NCI-H226 (cell line): Measurements from ENCODE around the gene TMEM63C.

Experiments
- DNase-seq: peaks from one replicate; pipeline ENCODE4 v3.0.0-alpha.2; 2015

Gene TMEM63C

DNA sequence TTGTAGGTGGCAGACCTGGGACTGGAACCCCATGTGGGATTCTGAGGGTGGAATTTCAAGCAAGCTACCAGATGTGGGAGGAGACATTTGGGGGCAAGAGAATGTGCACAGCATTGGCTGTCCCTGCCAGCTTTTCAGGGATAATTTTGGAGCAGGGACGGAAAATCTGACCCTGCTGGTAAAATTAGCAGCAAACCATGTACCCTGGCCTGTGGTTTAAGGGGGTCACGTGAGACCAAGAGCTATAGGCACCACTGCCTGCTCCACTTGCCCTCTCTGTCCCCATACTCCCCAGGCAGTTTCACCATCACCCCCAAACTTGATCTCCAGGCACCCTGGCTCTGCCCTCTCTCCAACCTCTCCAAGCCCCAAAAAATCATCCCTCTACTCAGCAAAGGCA, 26.5 kb upstream of the TMEM63C start:
- no peak for DNase-seq

DNA sequence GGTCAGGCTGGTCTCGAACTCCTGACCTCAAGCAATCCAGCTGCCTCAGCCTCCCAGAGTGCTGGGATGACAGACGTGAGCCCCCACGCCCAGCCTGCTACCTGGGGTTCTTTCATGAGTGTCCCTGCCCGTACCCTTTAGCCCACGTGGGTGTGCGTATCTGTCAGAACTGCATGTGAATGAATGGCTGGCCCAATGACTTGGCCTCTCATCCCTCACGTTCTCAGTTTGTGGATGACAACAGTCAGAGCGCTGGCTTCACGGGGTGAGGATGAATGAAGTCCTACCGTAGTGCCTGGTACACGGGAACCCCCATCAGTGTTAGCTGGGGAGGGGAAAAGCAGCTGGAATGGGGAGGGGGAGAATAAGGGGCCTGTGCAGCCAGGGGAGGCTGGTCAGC, 23.9 kb upstream of the TMEM63C start:
- DNase-seq, result no peak

DNA sequence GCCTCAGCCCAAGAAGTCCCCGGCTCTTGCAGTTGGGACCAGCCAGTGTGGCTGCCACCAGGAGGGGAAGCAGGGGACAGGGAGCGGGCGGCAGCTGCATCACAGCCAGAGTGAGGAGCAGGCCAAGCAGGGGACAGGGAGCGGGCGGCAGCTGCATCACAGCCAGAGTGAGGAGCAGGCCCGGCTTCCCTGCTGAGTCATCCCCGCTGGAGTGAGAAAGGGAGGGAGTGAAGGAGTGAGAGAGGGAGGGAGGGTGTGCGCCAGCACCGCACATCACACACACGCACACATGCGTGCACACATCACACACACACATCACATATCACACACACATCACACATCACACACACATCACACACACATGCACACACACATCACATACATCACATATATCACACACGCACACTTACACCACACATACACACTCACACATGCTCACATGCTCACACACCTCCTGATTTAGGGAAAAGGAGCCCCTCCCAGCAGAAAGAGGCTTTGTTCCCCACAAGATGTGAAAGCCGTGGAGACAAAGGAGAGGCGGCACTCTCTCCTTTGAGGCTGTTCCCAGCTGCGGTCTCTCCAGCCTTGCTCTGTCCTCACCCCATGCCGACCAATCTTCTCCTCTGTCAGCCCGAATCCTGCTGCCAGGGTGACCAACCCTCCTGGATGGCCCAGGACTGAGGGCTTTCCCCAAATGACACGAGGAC, 23.3 kb upstream of the TMEM63C start:
- DNase-seq, result peak; percentile 38

DNA sequence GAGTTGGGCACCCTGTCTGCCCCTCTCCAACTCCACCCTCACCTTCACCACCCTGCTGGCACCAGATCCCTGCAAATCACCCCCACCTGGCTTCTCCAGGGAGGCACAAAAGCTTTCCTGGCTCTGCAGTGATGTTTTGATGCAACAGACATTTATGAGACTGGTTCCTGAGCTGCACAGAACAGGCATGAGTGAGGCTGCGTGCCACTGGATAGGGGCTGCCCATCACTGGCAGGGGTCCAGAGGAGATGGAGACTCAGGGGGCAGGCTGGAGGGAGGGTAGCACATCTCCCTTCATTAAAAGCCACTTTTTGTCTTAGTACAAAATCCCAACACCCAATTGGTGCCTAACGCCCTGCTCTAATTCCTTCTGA, 22.7 kb upstream of the TMEM63C start:
- DNase-seq, result no peak

DNA sequence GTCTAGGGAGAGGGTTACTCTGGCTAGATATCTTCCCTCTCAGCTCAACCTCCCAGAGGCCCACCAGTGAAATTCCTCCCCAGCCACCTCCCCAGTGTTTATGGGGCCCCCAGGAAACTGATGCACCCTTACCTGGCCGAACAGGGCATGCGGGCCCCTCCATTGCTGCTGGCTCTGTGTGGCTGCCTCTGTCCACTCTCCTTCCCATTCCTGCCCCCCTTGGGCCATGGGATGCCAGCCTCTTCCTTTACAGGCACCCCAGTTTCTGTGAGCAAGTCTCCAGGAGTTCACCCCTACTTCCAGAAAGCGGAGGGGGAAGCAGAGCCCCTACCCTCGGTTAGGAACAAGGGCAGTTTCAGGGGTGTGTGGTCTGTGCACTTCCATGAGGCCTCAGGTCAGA, 20.6 kb upstream of the TMEM63C start:
- DNase-seq, result no peak

DNA sequence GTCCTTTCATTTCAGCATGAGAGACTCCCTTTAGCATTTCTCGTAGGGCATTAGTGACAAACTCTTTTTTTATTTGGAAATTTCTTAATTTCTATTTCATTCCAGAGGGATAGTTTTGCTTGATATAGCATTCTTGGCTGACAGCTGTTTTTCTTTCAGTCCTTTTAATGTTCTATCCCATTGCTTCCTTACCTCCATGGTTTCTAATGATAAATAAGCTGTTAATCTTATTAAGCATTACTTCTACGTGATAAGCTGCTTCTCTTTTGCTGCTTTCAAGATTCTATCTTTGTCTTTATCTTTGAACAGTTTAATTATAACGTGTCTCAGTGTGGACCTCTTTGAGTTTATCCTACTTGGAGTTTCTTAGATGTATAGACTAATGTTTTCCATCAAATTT, 11.6 kb upstream of the TMEM63C start:
- DNase-seq, result no peak

DNA sequence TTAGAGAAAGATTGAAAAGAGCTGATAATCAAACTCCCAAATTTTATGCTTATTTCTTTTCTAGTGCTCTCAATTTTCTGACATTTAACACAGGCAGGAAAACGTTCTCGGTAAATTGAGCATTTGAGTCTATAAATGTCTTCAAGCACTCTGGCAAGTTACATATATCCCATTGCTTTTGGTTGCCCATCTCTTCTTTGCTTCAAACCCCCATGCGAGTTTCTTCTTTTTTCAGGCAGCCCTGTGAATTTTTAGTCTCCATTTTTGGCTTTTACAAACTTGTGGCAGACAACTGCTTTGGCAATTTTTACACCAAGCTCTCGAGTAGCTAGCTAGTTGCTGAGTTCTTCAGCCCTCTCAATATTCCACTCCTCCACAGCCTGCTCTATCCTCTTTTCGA, 8.7 kb upstream of the TMEM63C start:
- no peak for DNase-seq

DNA sequence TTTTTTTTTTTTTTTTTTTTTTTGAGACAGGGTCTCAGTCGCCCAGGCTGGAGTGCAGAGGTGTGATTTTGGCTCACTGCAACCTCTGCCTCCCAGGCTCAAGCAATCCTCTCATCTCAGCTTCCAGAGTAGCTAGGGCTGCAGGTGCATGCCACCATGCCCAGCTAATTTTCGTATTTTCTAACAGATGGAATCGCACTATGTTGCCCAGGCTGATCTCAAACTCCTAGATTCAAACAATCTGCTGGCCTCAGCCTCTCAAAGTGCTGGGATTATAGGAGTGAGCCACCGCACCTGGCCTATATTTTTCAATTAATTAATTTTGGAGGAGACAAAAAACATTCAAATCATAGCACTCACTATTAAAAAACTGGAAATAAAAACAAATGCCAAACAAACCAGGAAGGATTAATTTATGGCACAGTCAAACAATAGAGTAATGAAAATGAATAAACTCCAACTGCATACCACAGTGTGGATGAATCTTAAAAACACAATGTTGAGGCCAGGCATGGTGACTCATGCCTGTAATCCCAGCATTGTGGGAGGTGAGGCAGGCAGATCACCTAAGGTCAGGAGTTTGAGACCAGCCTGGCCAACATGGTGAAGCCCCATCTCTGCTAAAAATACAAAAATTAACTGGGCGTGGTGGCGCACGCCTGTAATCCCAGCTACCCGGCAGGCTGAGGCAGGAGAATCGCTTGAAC, 7.5 kb upstream of the TMEM63C start:
- peak; percentile 14 for DNase-seq

DNA sequence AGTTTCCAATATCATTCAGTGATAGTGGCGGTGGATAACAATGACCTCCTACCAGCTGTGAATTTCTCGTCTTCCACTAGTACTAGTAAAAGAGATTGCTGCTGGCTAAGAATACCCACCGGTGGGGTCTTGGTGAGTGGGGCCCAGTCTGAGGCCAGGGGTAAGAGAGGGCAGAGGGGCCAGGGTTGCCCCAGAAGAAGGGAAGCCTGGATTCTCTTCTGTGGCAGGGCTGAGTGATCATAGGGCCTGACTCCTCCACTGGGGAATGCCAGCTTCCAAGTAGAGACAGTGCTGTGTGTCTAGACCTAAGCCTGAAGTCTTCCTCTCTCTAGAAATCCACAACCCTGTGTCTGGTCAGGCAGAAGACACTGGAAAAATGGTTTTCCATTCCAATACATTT, 5.8 kb upstream of the TMEM63C start:
- no peak for DNase-seq

DNA sequence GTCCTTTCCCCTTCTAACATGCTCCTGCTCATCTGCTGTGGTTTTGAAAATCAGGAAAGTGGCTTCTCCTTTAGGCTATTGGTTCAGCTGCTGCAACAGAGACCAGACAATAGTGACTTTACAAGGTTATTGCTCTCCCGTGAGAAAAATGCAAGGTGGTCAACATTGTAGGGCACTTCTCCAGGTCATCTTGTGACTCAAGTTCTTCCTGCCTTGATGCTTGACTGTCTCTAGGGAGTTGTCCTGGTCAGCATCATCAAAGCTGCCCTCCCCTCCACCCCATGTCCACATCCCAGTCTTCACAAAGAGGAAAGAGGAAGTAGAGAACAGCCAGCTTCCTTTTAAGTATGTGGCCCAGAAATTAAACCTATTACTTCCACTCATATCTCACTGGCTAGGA, 3.9 kb upstream of the TMEM63C start:
- no peak for DNase-seq

DNA sequence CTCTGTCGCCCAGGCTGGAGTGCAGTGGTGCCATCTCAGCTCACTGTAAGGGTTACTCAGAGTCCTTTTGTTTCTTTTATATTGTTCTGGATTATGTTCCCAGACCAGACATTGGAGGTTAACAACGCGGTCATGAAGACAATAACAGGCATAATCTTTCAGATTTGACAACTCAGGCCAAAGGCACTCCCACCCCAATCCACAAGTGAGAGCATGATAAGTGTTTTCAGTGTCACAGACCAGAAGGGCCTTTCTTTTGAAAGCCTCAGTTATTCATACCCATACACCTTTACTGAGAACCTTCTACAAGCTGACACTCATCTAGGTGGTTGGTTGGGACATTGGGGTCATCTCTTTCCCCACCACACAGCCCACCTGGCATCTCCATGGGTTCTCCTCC, 2.9 kb upstream of the TMEM63C start:
- DNase-seq, result no peak

DNA sequence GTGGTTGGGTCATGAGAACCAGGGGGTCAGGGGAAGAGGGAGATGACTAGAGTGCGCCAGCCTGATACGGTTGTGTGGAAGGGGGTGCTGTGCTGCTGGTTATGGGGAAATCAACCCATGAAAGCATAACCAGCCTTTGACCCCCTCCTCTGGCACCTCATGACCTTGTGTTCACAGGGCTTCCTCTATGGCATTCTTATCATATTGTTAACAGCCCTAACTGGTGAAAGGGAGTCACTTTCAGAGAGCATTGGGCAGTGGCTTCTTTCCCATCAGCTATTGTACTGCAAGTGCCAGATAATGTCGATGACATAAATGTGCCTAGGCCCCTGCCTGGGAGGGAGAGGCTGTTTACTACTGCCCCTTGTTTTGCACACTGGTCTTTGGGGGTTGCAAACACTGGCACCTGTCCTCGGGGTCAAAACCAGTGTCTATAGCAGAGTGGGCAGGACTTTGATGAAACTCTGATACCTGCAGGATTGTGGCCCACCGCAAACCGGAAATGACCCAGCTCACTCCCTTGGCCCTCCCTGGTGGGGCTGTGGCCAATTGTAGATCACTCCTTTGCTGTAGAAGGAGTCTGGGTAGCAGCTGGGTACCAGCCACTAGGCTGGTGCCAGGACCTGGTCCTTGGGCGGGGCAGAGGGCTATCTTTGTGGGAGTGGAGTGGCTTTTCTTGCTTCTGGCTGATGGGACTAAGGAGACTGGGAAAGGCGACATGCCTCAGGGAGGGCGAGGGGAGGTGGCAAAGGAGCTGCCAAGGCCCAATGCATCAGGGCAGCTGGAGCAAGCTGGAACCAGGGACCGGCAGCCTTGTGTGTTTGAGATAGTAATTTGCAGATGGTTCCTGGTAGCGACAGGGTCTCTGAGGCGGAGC, 634 bp upstream of the TMEM63C start:
- peak; percentile 57 for DNase-seq

DNA sequence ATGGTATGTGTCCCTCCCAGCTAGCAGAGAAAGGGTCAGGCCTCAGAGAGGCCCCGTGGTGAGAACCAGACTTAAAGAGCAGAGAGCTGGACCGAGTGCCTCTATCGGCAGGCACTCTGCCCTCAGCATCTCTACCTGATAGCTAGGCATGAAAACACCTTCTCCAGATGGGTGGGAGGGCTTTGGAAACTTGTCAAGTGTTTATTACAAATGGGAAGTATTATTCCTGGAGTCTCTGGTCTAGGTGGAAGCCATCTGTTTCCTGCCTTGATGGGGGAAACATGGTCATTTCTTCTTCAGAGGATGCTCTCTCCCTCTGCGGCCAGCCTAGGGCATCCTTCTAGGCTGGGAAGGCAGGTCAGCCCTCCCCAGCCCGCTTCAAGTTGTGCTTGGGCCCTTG, 2.3 kb downstream of the TMEM63C start:
- DNase-seq, result no peak

DNA sequence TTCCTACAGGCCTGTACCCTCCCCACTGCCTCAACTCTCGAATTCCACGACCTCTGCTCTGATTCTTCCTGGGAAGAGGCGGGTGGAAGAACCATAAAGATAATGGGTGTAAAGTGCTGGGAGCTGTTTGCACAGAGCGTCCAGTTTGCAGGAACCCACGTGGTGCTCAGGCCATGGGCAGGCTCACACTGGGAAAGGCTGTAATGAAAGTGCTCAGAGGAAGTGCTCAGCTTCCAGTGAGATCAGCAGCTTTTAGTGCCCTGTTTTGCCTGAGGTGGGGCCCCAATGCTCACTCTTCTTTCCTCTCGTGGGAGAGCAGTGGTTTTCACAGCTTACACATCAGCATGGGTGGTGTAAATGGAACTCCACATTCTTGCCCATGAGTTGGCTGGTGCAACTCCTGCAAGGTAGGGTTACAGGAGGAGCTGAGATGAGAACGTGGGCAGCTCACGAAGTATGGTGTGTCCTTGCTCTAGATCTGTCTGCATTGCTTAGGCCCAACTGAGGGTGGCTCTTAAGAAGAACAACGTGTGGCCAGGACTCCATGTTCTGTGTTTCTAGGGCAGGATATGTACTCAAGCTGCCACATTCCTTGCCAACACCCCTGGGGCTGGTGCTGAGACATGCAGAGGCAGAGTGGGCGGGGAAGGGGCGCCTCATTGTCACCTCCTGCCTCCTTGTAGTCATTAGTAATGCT, 2.9 kb downstream of the TMEM63C start:
- no peak for DNase-seq

DNA sequence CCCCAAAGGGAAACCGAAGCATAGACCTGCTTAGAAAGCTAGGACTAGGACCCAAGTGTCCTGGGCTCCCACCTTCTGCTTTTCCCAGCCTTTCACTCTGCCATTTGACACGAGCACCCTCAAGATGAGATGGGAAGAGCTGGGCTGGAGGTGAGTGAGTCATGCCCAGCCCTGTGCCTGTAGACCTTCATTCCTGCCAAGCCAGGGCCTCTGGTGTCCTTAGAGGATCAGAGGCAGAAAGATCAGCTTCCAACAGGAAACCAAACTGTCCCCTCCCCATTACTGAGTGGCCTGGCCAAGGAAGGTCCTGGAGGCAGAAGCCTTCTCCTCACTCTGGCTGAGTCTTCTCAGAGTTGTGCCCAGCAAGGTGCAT, 3.5 kb downstream of the TMEM63C start:
- DNase-seq, result no peak

DNA sequence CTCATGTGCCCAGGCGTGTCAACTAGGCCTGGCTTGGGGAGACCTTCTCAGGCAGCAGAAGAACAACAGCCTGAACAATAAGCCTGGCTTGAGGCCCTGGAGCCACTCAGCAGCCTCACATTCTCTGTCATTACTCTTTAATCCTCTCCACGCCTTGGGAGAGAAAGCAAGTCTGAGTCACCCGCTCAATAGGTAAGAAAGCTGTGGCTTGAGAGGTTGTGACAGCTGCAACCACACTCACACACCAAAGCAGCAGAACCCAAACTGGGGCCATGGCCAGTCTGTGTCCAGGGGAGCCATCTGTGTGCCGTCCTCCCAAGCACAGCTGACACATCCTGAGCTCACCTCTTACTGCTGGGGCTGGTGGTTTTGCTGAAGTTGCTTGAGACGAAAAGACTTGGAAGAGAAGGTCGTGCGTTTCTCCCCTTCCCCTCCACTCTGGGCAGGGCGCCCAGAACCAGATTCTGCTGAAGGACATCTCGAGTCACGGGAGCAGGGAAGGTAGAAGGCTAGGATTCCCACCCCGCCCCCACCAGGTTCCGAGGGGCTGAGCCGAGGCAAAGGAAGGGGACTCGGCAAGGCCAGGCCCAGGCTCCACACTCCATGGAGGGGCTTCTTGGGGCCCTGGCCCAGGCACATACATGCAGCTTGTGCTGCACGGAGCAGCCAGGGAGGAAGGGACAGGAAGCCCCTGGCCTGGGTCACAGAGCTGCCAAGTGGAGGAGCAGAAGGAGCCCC, 5.5 kb downstream of the TMEM63C start:
- DNase-seq, result no peak

DNA sequence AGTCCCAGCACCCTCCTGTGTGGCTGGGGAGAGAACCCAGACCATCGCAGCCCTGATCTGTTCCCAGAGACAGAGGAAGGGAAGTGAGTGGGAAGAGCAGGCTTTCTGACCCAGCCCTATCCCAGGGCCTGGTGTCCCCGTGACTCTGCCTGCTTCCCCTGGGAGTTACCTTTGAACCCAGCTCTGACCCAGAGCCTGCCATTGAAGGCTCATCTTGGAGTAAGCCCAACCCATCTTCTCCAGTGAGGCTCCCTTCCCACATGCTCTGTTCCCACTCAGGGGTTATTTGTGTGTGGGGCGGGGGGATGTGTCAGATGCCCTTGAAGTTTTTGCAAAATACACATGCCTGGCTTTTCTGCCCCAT, 6.0 kb downstream of the TMEM63C start:
- no peak for DNase-seq

DNA sequence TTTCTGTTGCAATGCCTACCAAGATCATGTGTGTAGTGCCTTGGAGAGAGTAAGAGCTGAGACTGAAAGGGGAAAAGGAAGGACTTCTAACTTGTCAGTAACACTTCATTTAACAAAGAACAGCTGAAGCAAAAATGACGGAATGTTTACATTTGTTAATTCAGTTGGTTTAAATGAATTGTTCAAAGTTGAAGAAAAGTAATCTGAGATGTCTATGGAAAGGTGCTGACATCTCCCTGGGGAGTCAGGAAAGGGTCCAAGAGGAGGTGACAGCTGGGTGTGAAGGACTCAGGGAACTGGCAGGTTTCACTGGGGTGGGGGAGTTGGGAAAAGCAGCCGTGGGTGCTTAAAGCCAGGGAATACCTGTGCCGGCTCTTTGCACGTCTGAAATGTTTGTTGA, 7.9 kb downstream of the TMEM63C start:
- DNase-seq, result no peak

DNA sequence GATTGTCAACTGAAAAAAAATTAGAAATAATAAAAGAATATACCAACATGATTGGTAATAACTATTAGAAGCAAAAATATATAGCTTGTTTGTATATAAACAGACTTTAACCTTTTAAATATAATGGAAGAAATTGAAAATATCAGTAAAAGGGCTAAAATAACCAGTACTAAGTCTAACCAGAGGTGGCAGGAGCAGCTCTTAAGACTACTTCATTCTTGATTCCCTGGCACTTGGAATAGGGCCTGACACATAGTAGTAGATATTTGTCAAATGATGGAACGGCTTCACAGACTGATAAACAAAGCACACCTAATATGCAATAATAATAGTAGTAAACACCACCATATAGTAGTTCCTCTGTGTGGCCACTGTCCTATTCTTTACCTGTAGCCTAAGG, 9.4 kb downstream of the TMEM63C start:
- no peak for DNase-seq

DNA sequence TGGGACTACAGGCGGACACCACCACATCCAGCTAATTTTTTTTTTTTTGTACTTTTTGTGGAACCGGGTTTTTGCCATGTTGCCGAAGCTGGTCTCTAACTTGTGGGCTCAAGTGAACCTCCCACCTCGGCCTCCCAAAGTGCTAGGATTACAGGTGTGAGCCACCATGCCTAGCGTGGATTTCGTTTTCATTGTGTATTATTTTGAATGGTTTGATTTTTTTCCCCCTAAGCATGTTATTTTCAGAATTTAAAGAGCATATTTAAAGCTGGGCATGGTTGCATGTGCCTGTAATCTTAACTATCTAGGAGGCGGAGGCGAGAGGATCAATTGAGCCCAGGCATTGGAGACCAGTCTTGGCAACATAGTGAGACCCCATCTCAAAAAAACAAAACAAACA, 13.1 kb downstream of the TMEM63C start:
- DNase-seq, result no peak

DNA sequence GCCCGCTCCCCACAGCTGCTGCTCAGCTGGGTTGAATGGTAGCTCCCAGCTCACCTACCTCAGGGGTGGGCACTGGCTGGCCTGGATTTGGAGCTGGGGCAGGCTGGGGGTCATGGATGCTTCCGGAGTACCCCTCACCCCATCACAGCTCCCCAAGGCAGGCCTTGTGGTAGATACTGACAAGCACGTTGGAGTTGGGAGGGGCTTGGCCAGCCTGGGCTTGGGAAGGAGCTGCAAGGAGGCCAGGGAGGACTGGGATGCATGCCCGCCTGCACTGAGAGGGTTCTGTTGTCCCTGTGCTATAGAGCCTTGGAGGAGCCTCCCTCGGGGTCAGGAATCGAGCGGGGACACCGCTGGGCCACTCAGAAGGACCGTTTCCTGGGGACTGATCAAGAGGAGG, 14.2 kb downstream of the TMEM63C start:
- no peak for DNase-seq

DNA sequence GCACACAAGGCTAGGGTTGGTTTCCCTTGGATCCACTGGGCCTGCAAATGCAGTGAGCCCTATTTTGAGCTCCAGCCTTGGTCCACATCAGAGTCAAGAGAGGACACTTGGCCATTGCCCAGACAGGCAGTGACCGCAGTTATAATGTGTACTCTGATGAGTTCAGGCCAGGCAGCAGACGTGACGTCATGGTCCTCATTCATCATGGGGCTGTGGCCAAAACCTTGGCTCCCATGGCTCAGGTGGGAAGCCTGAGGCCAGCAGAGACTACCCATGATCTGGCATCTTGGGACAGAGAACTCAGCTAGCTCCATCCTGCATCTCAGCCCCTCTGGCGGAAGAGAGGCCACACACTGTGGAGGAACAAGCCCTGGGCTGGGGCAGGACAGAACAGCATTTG, 16.4 kb downstream of the TMEM63C start:
- DNase-seq, result no peak

DNA sequence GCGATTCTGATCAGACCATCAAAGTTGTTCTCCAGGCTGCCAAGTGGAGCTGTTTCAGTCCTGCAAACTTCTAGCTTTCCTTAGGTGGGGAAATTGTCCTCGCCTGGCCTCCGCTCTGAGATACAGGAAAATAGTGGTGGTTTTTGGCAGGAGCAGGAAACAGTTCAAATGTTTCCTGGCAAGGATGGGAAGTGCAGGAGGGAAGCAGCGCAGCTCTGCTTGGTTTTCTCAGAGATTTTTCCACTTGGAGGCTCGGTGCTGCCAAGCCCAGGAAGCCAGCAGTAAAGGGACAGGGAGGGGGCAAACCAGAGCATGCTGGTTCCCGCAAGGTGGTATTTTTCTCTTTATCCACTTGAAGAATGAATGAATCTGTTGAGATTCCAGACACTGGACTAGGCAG, 17.0 kb downstream of the TMEM63C start:
- DNase-seq, result no peak
